ENCODE results near the gene SHISAL1. TPM values are rescaled to one million over a fixed set of nuclear protein-coding genes. Genes with fewer than 3 reads are reported as not detected.

SHISAL1 gene
- total and polyA plus RNA-seq, 10 of the 15 experiments (the other 5 are each of a cell fraction or from before 2014, with no cell fraction given): not detected

DNA sequence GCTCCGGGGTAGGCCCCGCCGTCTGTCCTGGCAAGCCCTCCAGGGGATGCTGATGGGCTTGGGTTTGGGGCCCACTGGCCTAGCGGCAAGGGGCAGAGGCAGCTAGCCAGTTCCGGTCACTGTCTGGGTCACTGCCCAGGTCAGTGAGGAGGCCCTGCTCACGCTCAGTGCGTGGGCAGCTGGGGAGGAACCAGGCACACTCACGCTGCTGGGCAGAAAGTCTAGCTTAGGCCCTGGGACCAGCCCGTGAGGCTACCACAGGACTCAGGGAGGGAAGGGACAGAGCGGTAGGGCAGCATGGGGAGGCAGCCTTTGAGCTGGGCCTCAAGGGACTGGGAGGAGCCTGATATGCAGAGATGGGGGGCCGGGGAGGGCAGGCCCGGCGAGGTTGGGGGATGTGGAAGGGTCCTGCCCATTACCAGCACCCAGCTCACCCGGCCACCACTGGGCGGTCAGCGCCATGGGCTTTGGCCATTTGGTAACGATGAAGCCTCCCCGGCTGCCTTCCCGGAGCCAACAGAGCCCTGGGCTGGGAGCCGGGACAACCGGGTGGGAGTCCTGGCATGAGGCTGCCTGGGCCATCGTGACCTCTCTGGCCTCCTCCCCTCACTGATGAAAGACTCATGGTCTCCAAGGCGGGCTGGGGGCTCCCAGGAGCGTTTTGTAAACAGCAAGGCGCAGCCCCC is 14.2 kb downstream of the SHISAL1 start:
- CTCF ChIA-PET: no interaction called here
- ATAC-seq: no peak
- RAD21 ChIA-PET (ENCODE audit: unreplicated experiment): no interaction called here
- Histone ChIP-seq H2AFZ (ENCODE audit: control insufficient read depth, low read depth, low read length) (no peak overlapping the region), H3K4me3 (no peak overlapping the region), H3K27ac (ENCODE audit: control insufficient read depth, insufficient read depth) (no peak overlapping the region), H3K9me3 (replicated peaks; ENCODE audit: control insufficient read depth, insufficient read depth, low read length) (no peaks in the 10 kb centered on the region; the same call in 2 of the 3 replicates), H3K9ac (ENCODE audit: control insufficient read depth, insufficient read depth, low read length) (no peak overlapping the region), H3K79me2 (ENCODE audit: control insufficient read depth, insufficient read depth, low read length) (no peaks in the 10 kb centered on the region), H4K20me1 (ENCODE audit: control insufficient read depth, insufficient read depth) (no peaks in the 10 kb centered on the region), H3K36me3 (ENCODE audit: control insufficient read depth in 2 of 2, insufficient read depth in 2 of 2, low read length in 1 of 2) (no peaks in the 10 kb centered on the region), H3K27me3 (replicated peaks in 1 of 2; ENCODE audit: control insufficient read depth in 2 of 2, insufficient read depth in 2 of 2, low read length in 1 of 2) (peaks cover 0 to 1% of the 10 kb centered on the region in 2 experiments; a peak in 2 of 4 replicates), H3K4me2 (ENCODE audit: control insufficient read depth, insufficient read depth) (no peak overlapping the region), H3K4me1 (ENCODE audit: control insufficient read depth, insufficient read depth, low read length) (no peaks in the 10 kb centered on the region)
- BruUV-seq (replicated peaks): no TSS peak
- no peak for FAIRE-seq
- SMC1A ChIA-PET (ENCODE audit: uncharacterized antibody, unreplicated experiment): interaction anchor here (0.6 kb wide), 1 partner anchor 178 kb away, joined by 3 read pairs; no protein-coding TSS in a partner anchor
- no peak for DNase-seq (ENCODE audit: low read depth, low spot score)
- TF ChIP-seq KDM1A (IDR thresholded peaks at IDR 0.05; ENCODE audit: borderline replicate concordance) (no peak), MTA2 (IDR thresholded peaks at IDR 0.05; ENCODE audit: low read depth) (no peak), EGR1 (IDR thresholded peaks at IDR 0.05; ENCODE audit: borderline replicate concordance in 1 of 2, low read depth in 2 of 2, low read length in 2 of 2) (no peak)
- in situ Hi-C loops (cut with MboI): no loop called here
- intact Hi-C loops (cut with micrococcal nuclease; ENCODE audit: unreplicated experiment): no loop called here
- 52% methylated on average over 25 of the region's 25 CpGs for WGBS (ENCODE audit: insufficient coverage, insufficient replicate concordance, low lambda C conversion rate, missing lambda C conversion rate)
- POLR2A ChIA-PET: no interaction called here

DNA sequence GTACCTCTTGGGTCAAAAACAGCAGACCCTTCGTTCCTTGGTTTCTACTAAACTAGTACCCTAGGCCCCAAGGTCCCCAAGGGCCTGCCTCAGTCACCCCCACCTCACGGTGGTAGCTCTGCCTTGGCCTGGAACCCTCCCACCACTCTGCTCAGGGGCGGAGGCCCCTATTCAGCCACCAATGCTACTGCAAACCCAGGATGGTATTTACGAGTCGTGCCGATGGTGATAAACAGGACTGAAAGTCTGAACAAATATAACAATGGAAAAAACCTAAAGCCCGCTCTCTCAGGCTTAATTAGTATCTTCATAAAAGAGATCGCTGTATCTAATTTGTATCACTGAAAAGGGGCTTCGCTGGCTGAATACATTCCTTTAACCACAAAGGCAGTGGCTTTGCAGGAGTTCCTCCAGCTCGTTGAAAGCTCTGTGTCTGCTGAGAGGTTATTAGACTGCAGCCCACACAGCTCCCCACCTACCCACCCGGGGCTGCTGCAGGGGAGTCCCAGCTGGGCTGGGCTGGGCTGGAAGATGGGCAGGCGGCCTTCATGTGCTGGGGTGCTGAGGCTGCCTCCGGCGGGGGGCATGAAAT is 15.2 kb downstream of the SHISAL1 start:
- CTCF ChIA-PET: no interaction called here
- Histone ChIP-seq H3K4me2 (ENCODE audit: control insufficient read depth, insufficient read depth) (no peak overlapping the region), H3K36me3 (ENCODE audit: control insufficient read depth in 2 of 2, insufficient read depth in 2 of 2, low read length in 1 of 2) (no peaks in the 10 kb centered on the region), H3K27me3 (replicated peaks in 1 of 2; ENCODE audit: control insufficient read depth in 2 of 2, insufficient read depth in 2 of 2, low read length in 1 of 2) (peaks cover 0 to 1% of the 10 kb centered on the region in 2 experiments; a peak in 2 of 4 replicates), H4K20me1 (ENCODE audit: control insufficient read depth, insufficient read depth) (no peaks in the 10 kb centered on the region), H2AFZ (ENCODE audit: control insufficient read depth, low read depth, low read length) (no peak overlapping the region), H3K9me3 (replicated peaks; ENCODE audit: control insufficient read depth, insufficient read depth, low read length) (no peaks in the 10 kb centered on the region; the same call in 2 of the 3 replicates), H3K9ac (ENCODE audit: control insufficient read depth, insufficient read depth, low read length) (no peak overlapping the region), H3K27ac (ENCODE audit: control insufficient read depth, insufficient read depth) (no peak overlapping the region), H3K4me3 (no peak overlapping the region), H3K79me2 (ENCODE audit: control insufficient read depth, insufficient read depth, low read length) (no peaks in the 10 kb centered on the region), H3K4me1 (ENCODE audit: control insufficient read depth, insufficient read depth, low read length) (no peaks in the 10 kb centered on the region)
- 52% methylated on average over 14 of the region's 14 CpGs for WGBS (ENCODE audit: insufficient coverage, insufficient replicate concordance, low lambda C conversion rate, missing lambda C conversion rate)
- no peak for ATAC-seq
- TF ChIP-seq NFYB (IDR thresholded peaks at IDR 0.05; ENCODE audit: insufficient read depth, low read depth, low read length) (no peak), MTA3 (IDR thresholded peaks at IDR 0.05; ENCODE audit: borderline replicate concordance, low read length) (no peak), BCLAF1 (IDR thresholded peaks at IDR 0.05) (no peak), SP1 (IDR thresholded peaks at IDR 0.05; ENCODE audit: low read depth, low read length) (no peak), PAX5 (IDR thresholded peaks at IDR 0.05; ENCODE audit: borderline replicate concordance, low read depth, low read length) (no peak), ZNF207 (IDR thresholded peaks at IDR 0.05; ENCODE audit: borderline replicate concordance) (no peak), RAD21 (IDR thresholded peaks at IDR 0.05; ENCODE audit: insufficient read depth, low read depth, low read length) (no peak), IKZF2 (IDR thresholded peaks at IDR 0.05) (no peak), ZNF622 (IDR thresholded peaks at IDR 0.05) (no peak), ATF7 (IDR thresholded peaks at IDR 0.05; ENCODE audit: low read depth) (no peak), FOXK2 (IDR thresholded peaks at IDR 0.05) (no peak)
- in situ Hi-C loops (cut with MboI) (no loop called here), intact Hi-C loops (cut with micrococcal nuclease; ENCODE audit: unreplicated experiment) (no loop called here)
- RAD21 ChIA-PET (ENCODE audit: unreplicated experiment): no interaction called here
- no TSS peak for BruUV-seq (replicated peaks)
- SMC1A ChIA-PET (ENCODE audit: uncharacterized antibody, unreplicated experiment): no interaction called here
- POLR2A ChIA-PET: no interaction called here
- DNase-seq (ENCODE audit: low read depth, low spot score): no peak
- FAIRE-seq: no peak

Data from GM12878 (cell line).